ENCODE measurements around the gene SRGAP2C. TPM values are rescaled to one million over a fixed set of nuclear protein-coding genes. Genes with fewer than 3 reads are reported as not detected.
"Not testable (repeated sequence)": the region's sequence is repeated elsewhere in the genome, so short reads cannot be mapped to it uniquely, and the experiment has no call there.

SRGAP2C gene
- total and polyA plus RNA-seq, 2 donors (not counting 3 experiments of a cell fraction or from before 2014, with no cell fraction given), result 5.6 to 56.4 TPM

DNA sequence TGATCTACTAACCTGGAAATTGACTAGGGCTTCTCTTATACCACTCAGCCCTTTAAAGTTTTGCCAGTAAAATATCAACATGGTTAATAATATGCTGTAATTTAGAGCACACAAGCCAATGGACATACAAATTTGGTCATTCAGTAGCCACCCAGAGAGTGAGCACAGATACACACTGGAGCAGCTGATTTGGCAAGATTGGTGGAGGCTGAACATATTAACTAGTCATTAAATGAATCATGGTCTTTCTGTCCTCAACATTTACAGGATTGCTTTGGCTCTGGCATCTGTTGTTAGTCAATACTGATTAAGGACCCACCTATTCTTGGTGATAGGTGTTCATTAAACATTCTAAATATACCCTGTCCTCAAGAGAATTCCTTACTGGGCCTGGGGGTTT, 130.7 kb downstream of the SRGAP2C start:
- not testable (repeated sequence) for FAIRE-seq; H2AFZ ChIP-seq (ENCODE audit: low read depth, low read length)

DNA sequence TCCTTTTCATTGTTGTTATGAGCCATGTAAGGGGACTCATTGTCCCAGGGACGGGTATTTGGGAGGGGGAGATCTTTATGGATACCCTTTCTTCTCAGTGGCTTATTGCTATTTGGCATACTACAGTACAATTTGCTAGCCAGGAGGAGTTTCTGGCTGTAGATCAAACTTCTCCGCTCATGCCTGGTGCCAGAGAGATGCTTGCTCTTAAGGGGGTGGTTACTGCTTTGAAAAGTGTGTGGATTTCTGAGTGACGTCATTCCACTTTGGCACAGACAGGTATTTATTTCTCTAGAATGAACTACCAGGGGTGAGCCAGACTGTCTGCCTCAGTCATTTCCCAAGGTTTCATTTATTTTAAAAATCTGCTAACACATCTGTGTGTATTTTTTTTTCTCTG, 131.3 kb downstream of the SRGAP2C start:
- H3K27ac ChIP-seq (ENCODE audit: insufficient read depth, low read depth, low read length); BruUV-seq (replicated peaks); dilution Hi-C loops (cut with MboI; ENCODE audit: extremely low pct_ligation_motif_present, low sequenced_read_pairs); H3K79me2 ChIP-seq (ENCODE audit: control insufficient read depth, insufficient read depth, low read length); H2AFZ ChIP-seq (ENCODE audit: low read depth, low read length); H3K4me2 ChIP-seq (ENCODE audit: insufficient read depth, low read length); intact Hi-C loops (cut with micrococcal nuclease); H3K27me3 ChIP-seq (ENCODE audit: control insufficient read depth in 2 of 2, insufficient read depth in 2 of 2, low read length in 2 of 2); H3K4me3 ChIP-seq (replicated peaks in 1 of 3; ENCODE audit: insufficient read depth in 1 of 3, low read depth in 1 of 3, low read length in 3 of 3); H3K9me1 ChIP-seq (replicated peaks; ENCODE audit: control insufficient read depth, extremely low read depth, insufficient read depth, low read length); H3K9me3 ChIP-seq (replicated peaks; ENCODE audit: control insufficient read depth, insufficient read depth, low read length); H4K20me1 ChIP-seq (replicated peaks; ENCODE audit: control insufficient read depth, extremely low read depth, insufficient read depth, low read length); H3K4me1 ChIP-seq (ENCODE audit: control insufficient read depth, extremely low read depth, insufficient read depth, low read length); FAIRE-seq; H3K36me3 ChIP-seq (ENCODE audit: control insufficient read depth in 2 of 2, extremely low read depth in 1 of 2, insufficient read depth in 2 of 2, low read length in 2 of 2); POLR2A ChIA-PET; H3K9ac ChIP-seq (replicated peaks; ENCODE audit: extremely low read depth, insufficient read depth, low read length); CTCF ChIA-PET; DNase-seq (ENCODE audit: low read depth, low spot score): not testable (repeated sequence)

More for the DNA sequence above, 130.7 kb downstream of the SRGAP2C start:
- H3K27me3 ChIP-seq (ENCODE audit: control insufficient read depth in 2 of 2, insufficient read depth in 2 of 2, low read length in 2 of 2); H3K79me2 ChIP-seq (ENCODE audit: control insufficient read depth, insufficient read depth, low read length); H3K36me3 ChIP-seq (ENCODE audit: control insufficient read depth in 2 of 2, extremely low read depth in 1 of 2, insufficient read depth in 2 of 2, low read length in 2 of 2); intact Hi-C loops (cut with micrococcal nuclease); H3K4me2 ChIP-seq (ENCODE audit: insufficient read depth, low read length); H3K4me1 ChIP-seq (ENCODE audit: control insufficient read depth, extremely low read depth, insufficient read depth, low read length); CTCF ChIA-PET; H3K27ac ChIP-seq (ENCODE audit: insufficient read depth, low read depth, low read length); POLR2A ChIA-PET; H4K20me1 ChIP-seq (replicated peaks; ENCODE audit: control insufficient read depth, extremely low read depth, insufficient read depth, low read length); H3K9me3 ChIP-seq (replicated peaks; ENCODE audit: control insufficient read depth, insufficient read depth, low read length); DNase-seq (ENCODE audit: low read depth, low spot score); BruUV-seq (replicated peaks); H3K9ac ChIP-seq (replicated peaks; ENCODE audit: extremely low read depth, insufficient read depth, low read length); H3K4me3 ChIP-seq (replicated peaks in 1 of 3; ENCODE audit: insufficient read depth in 1 of 3, low read depth in 1 of 3, low read length in 3 of 3); H3K9me1 ChIP-seq (replicated peaks; ENCODE audit: control insufficient read depth, extremely low read depth, insufficient read depth, low read length); dilution Hi-C loops (cut with MboI; ENCODE audit: extremely low pct_ligation_motif_present, low sequenced_read_pairs): not testable (repeated sequence)

DNA sequence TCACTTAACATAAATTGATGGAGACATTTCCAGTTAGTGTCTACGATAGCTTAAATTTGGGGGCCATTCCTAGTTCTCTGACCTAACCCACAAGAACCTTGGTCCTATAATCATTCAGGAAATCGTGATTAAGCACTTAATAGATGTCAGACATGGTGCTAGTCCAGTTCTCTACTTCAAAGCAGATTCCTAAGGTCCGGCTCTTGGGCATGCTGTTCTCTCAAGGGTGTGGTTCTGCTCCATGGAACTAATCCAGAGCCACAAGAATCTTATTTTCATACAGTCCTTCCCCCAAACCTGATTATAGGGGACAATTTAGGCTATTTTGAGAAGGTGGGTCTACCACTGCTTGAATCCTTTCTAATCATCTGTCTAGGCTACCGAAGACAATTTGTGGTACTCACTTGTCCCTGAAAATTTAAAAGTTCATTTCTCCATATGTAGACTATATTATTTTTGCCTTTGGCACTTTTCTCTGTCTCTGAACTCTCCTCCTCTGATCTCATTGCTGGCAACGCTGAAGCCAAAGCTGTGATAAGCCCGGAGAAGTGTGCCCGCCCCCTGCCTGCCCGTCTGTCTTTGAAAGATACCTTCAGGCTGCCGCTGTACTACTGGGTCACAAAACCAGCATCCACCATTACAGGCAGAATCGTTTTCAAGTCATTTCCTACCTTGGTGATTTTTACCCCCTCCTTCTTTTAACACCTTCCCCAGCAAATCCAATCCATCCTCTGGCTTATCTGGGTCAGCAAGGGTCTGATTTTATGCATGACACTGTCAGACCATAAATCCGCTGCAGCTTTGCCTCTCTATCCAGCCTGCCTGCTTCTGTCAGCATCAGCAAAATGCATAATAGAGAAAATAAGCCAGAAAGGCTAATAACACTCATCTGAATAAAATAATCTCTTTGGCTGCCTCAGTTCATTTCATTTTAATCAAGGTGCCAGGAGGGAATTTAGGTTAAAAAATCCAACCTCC, 133.0 kb downstream of the SRGAP2C start:
- H3K36me3 ChIP-seq (ENCODE audit: control insufficient read depth in 2 of 2, extremely low read depth in 1 of 2, insufficient read depth in 2 of 2, low read length in 2 of 2); H3K9ac ChIP-seq (replicated peaks; ENCODE audit: extremely low read depth, insufficient read depth, low read length); H2AFZ ChIP-seq (ENCODE audit: low read depth, low read length); H3K27ac ChIP-seq (ENCODE audit: insufficient read depth, low read depth, low read length); CTCF ChIA-PET; FAIRE-seq; POLR2A ChIA-PET; intact Hi-C loops (cut with micrococcal nuclease); H3K4me1 ChIP-seq (ENCODE audit: control insufficient read depth, extremely low read depth, insufficient read depth, low read length); H3K4me3 ChIP-seq (replicated peaks in 1 of 3; ENCODE audit: insufficient read depth in 1 of 3, low read depth in 1 of 3, low read length in 3 of 3); H3K9me3 ChIP-seq (replicated peaks; ENCODE audit: control insufficient read depth, insufficient read depth, low read length); H3K4me2 ChIP-seq (ENCODE audit: insufficient read depth, low read length); H3K79me2 ChIP-seq (ENCODE audit: control insufficient read depth, insufficient read depth, low read length); H4K20me1 ChIP-seq (replicated peaks; ENCODE audit: control insufficient read depth, extremely low read depth, insufficient read depth, low read length); H3K9me1 ChIP-seq (replicated peaks; ENCODE audit: control insufficient read depth, extremely low read depth, insufficient read depth, low read length); H3K27me3 ChIP-seq (ENCODE audit: control insufficient read depth in 2 of 2, insufficient read depth in 2 of 2, low read length in 2 of 2); dilution Hi-C loops (cut with MboI; ENCODE audit: extremely low pct_ligation_motif_present, low sequenced_read_pairs); DNase-seq (ENCODE audit: low read depth, low spot score); BruUV-seq (replicated peaks): not testable (repeated sequence)

DNA sequence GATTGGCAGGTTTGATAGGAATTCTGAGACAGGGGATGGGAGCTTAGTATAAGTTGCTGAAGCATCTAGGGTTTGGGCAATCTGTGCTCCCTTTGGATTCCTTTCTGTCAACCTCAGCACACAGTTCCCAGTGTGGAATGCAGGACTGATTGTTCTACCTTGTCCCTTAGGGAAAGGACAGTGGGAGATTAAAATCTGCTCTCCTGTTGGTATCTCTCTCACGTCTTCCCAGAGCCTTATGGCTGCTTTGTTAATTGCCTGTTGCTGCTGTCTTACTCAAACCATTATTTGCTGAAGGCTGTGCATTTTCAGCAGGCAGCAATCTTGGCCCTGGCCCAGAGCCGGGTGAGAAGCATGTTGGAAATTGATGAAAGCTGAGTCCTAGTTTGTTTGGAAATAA, 133.9 kb downstream of the SRGAP2C start:
- intact Hi-C loops (cut with micrococcal nuclease), result not testable (repeated sequence)

More for the DNA sequence above, 133.9 kb downstream of the SRGAP2C start:
- H3K27ac ChIP-seq (ENCODE audit: insufficient read depth, low read depth, low read length); BruUV-seq (replicated peaks); H3K9me1 ChIP-seq (replicated peaks; ENCODE audit: control insufficient read depth, extremely low read depth, insufficient read depth, low read length); H3K79me2 ChIP-seq (ENCODE audit: control insufficient read depth, insufficient read depth, low read length); H4K20me1 ChIP-seq (replicated peaks; ENCODE audit: control insufficient read depth, extremely low read depth, insufficient read depth, low read length); H3K9me3 ChIP-seq (replicated peaks; ENCODE audit: control insufficient read depth, insufficient read depth, low read length); H3K36me3 ChIP-seq (ENCODE audit: control insufficient read depth in 2 of 2, extremely low read depth in 1 of 2, insufficient read depth in 2 of 2, low read length in 2 of 2); FAIRE-seq; POLR2A ChIA-PET; H3K4me2 ChIP-seq (ENCODE audit: insufficient read depth, low read length); H3K4me3 ChIP-seq (replicated peaks in 1 of 3; ENCODE audit: insufficient read depth in 1 of 3, low read depth in 1 of 3, low read length in 3 of 3); CTCF ChIA-PET; H3K4me1 ChIP-seq (ENCODE audit: control insufficient read depth, extremely low read depth, insufficient read depth, low read length); H3K27me3 ChIP-seq (ENCODE audit: control insufficient read depth in 2 of 2, insufficient read depth in 2 of 2, low read length in 2 of 2); dilution Hi-C loops (cut with MboI; ENCODE audit: extremely low pct_ligation_motif_present, low sequenced_read_pairs); DNase-seq (ENCODE audit: low read depth, low spot score); H2AFZ ChIP-seq (ENCODE audit: low read depth, low read length); H3K9ac ChIP-seq (replicated peaks; ENCODE audit: extremely low read depth, insufficient read depth, low read length): not testable (repeated sequence)
